HG02678 (cell line): ENCODE results near the gene FSTL1.

Experiments used
- ATAC-seq: cut with Tn5 transposase; IDR thresholded peaks from one replicate; pipeline ENCODE4 v1.9.1; 2021; ENCODE audit warnings: mild to moderate bottlenecking, moderate library complexity; ENCODE audit not compliant: unreplicated experiment

FSTL1 gene

GRCh38 chr3:120468635-120469295 lies 18.0 kb upstream of the FSTL1 start:
- no peak for ATAC-seq

GRCh38 chr3:120462409-120462959 lies 11.7 kb upstream of the FSTL1 start:
- no peak for ATAC-seq

- ATAC-seq = no peak
These were observed 10.6 kb upstream of the FSTL1 start for GRCh38 chr3:120461416-120461815.

- ATAC-seq = no peak
These were observed 10.1 kb upstream of the FSTL1 start for GRCh38 chr3:120460862-120461261.

GRCh38 chr3:120460181-120460790 lies 9.5 kb upstream of the FSTL1 start:
- no peak for ATAC-seq

GRCh38 chr3:120459196-120459595 lies 8.4 kb upstream of the FSTL1 start:
- ATAC-seq = no peak

- ATAC-seq = no peak
These were observed 7.0 kb upstream of the FSTL1 start for GRCh38 chr3:120457827-120458226.

GRCh38 chr3:120454076-120454689 lies 3.4 kb upstream of the FSTL1 start:
- no peak for ATAC-seq

GRCh38 chr3:120452816-120453215 lies 2.0 kb upstream of the FSTL1 start:
- no peak for ATAC-seq

GRCh38 chr3:120451806-120452205 lies 1.0 kb upstream of the FSTL1 start:
- ATAC-seq = no peak

GRCh38 chr3:120451272-120451761 lies 525 bp upstream of the FSTL1 start:
- ATAC-seq = no peak

- ATAC-seq = no peak
These were observed 842 bp downstream of the FSTL1 start for GRCh38 chr3:120449701-120450599.

GRCh38 chr3:120449251-120449650 lies 1.5 kb downstream of the FSTL1 start:
- ATAC-seq = no peak

GRCh38 chr3:120448756-120449155 lies 2.0 kb downstream of the FSTL1 start:
- no peak for ATAC-seq

- no peak for ATAC-seq
These were observed 3.7 kb downstream of the FSTL1 start for GRCh38 chr3:120446891-120447668.

- ATAC-seq = no peak
These were observed 5.1 kb downstream of the FSTL1 start for GRCh38 chr3:120445654-120446053.

GRCh38 chr3:120443626-120444123 lies 7.1 kb downstream of the FSTL1 start:
- no peak for ATAC-seq

GRCh38 chr3:120442975-120443517 lies 7.7 kb downstream of the FSTL1 start:
- no peak for ATAC-seq

- ATAC-seq = no peak
These were observed 9.0 kb downstream of the FSTL1 start for GRCh38 chr3:120441776-120442175.

GRCh38 chr3:120440762-120441161 lies 10.0 kb downstream of the FSTL1 start:
- no peak for ATAC-seq
